GM19193 (cell line): ENCODE data around the gene VENTX.

Experiments
- POLR2A ChIP-seq: IDR thresholded peaks from 4 replicates; pipeline ENCODE4 v1.6.1; 2011; ENCODE audit not compliant: insufficient read depth, insufficient read length; ENCODE audit errors: extremely low read depth

The VENTX gene

GRCh38 chr10:133252223-133252552 is 14.5 kb downstream of the VENTX start:
- no peak for TF ChIP-seq POLR2A

- TF ChIP-seq POLR2A, result no peak
These were observed 15.8 kb downstream of the VENTX start for GRCh38 chr10:133253361-133253955.

GRCh38 chr10:133254421-133255120 is 16.9 kb downstream of the VENTX start:
- no peak for TF ChIP-seq POLR2A

- no peak for TF ChIP-seq POLR2A
These were observed 17.7 kb downstream of the VENTX start for GRCh38 chr10:133255323-133255722.

- no peak for TF ChIP-seq POLR2A
These were observed 19.9 kb downstream of the VENTX start for GRCh38 chr10:133257489-133258065.

- no peak for TF ChIP-seq POLR2A
These were observed 20.6 kb downstream of the VENTX start for GRCh38 chr10:133258066-133258817.

GRCh38 chr10:133258818-133259601 is 21.4 kb downstream of the VENTX start:
- no peak for TF ChIP-seq POLR2A

- no peak for TF ChIP-seq POLR2A
These were observed 21.9 kb downstream of the VENTX start for GRCh38 chr10:133259602-133259989.

GRCh38 chr10:133260895-133261725 is 23.5 kb downstream of the VENTX start:
- TF ChIP-seq POLR2A, result no peak

- TF ChIP-seq POLR2A, result peak; percentile 62
These were observed 24.2 kb downstream of the VENTX start for GRCh38 chr10:133261726-133262325.

- TF ChIP-seq POLR2A, result no peak
These were observed 25.0 kb downstream of the VENTX start for GRCh38 chr10:133262696-133263095.

GRCh38 chr10:133263674-133264073 is 26.0 kb downstream of the VENTX start:
- TF ChIP-seq POLR2A, result no peak

- no peak for TF ChIP-seq POLR2A
These were observed 26.8 kb downstream of the VENTX start for GRCh38 chr10:133264461-133264860.
